ENCODE measurements around the gene PLEKHA7. TPM values are rescaled to one million over a fixed set of nuclear protein-coding genes. Genes with fewer than 3 reads are reported as not detected.

Gene PLEKHA7
- total RNA-seq, 1 donor from 2014 or later, result 4.3 TPM

DNA sequence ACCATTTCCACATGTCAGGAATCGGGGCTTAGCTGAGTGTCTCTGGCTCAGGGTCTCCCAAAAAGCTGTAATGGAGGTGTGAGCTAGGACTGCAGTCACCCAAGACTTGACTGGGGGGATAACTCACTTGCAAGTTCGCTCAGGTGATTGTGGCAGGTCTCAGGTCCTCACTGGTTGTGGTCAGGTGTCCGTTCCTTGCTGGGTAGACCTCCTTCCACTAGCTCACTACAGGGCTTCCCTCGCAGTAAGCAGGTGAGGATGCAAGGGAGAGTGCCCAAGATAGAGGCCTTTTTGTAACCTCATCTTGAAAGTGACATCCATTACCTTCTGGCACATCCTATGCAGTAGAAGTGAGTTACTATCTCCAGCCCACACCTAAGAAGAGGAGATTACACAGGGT is 246.3 kb downstream of the PLEKHA7 start:
- DNase-seq, result no peak

DNA sequence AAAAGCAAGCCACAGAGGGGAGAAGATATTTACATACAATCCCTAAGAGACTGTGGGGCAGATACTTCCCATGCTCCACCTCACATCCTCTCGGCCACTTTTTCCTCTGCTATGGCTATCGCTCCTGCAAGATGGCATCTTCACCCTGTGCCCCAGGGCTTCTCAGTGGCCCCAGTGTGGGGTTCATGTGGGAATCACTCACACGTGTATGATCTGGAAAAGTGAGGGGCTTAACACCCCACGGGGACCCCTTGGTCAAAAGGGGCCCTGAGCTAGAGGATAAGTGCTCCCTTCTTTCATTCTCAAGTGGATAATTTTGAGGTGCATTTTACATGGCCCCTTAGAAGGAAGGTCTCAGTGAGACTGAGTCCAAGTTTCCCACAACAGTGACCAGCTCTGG is 247.1 kb downstream of the PLEKHA7 start:
- DNase-seq, result no peak

DNA sequence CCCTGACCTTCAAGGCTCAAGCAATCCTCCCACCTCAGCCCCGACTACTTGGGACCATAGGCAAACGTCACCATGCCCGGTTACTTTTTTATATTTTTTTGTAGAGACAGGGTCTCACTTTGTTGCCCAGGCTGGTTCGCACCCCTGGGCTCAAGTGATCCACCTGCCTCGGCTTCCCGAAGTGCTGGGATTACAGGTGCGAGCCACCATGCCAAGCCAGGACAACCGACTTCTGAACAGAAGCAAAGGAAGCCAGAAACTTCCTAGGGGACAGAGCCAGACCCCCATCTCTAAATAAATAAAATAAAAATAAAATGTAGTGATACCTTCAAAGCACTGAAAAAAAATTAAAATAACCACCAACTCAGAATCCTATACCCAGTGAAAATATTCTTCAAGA is 249.3 kb downstream of the PLEKHA7 start:
- no peak for DNase-seq

DNA sequence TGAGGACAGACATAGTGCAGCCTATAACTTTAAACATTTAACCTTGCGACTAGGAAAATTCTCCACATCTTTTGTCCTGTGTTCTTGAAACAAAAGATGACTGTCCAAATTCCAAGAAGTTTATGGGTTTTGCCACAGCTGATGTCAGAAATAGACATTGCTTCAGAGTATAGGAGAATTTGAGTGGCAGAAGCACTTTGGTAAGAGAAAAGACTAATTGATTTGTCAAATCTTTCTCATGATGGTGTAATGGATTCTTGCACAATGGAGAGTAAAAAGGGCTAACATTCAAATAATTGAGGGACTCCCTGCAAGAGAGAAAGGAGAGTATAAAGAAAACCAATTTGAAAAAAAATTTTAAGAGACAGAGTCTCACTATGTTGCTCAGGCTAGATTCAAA is 250.5 kb downstream of the PLEKHA7 start:
- no peak for DNase-seq

DNA sequence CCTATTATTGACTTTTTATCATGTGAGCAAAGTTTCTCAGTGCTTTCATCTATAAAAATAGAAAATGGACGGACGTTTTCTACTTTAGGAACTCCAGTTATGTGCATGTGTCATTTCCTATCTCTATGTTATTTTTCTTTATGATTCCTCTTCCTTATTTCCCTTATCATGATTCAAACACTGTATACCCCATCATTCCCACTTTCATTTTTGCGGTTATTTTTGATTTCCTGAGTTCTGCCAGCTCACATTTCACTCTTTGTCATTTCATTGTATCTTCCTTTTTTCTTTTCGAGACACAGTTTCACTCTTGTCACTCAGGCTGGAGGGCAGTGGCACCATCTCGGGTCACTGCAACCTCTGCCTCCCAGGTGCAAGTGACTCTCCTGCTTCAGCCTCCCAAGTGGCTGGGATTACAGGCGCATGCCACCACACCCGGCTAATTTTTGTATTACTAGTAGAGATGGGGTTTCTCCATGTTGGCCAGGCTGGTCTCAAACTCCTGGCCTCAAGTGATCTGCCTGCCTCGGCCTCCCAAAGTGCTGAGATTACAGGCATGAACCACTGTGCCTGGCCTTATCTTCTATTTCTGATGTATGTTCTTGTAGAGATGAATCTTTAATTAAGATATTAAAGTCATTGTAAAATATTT is 254.2 kb downstream of the PLEKHA7 start:
- DNase-seq, result peak; percentile 38

DNA sequence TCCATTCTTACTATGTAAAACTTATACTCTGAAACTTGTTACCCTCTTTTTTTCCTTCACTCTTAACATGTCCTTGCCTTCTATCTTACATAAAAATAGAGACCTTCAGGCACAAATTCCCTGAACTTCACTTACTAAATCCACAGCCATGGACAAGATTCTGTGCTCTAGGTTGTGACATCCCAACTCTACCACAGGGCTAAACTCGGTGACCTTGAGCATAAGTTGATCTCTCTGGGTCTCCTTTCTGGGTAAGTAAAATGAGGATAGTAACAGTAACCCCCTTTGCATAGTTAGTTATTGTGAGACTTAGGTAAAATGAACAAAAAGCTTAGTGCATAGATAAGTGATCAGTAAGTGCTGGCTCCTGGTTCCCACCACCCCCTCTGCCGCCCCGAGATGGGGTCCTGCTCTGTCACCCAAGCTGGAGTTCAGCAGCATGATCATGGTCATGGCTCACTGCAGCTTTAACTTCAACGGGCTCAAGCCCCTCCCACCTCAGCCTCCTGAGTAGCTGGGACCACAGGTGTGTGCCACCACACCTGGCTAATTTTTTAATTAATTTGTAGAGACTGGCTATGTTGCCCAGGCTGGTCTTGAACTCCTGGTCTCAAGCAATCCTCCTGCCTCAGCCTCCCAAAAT is 255.7 kb downstream of the PLEKHA7 start:
- DNase-seq, result no peak

DNA sequence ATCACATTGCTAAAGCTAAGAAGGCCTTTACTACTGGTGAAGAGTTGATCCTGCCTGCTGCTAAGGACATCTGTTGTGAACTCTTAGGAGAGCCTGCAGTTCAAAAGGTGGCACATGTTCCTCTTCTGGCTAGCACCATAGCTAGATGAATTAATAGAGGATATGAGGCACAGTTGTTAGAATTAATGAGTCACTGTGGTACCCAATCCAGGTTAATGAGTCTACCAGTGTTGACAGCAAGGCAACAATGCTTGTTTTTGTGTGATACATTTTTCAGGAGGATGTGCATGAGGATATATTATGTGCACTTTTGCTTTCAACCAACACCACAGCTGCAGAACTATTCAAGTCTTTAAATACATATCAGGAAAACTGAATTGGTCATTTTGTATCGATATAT is 263.8 kb downstream of the PLEKHA7 start:
- DNase-seq, result no peak

DNA sequence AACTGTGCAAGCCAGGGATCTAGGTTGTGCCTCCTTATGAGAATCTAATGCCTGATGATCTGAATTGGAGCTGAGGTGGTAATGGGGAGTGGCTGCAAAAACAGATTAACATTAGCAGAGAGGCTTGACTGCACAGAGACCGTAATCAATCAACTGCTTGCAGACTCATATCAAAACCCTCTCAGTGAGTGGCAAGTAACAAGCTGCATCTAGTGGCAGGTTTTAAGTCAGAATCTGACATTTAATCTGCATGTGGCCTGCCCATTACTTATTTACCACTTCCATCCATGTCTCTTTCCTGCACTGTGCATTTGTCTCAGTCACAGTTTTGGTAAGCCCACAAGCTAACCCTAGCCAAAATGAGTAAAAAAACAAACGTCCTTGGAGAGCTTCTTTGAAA is 264.5 kb downstream of the PLEKHA7 start:
- DNase-seq, result no peak

DNA sequence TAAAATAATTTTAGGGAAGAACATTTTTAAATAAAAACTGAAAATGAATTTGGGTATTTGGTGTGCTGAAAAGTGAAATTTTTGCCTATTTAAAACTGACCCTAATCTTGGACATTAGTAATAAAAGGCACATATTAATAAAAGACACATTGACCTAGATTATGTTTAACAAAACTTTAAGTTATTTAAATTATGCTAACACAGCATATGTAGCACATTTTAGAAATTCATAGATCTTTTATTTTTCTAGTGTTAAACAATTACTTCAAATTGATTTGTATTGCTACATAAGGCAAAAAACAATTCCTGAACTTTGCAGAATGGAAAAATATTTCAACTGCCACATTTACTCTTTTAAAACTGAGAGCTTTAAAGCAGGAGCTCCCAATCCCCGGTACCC is 265.1 kb downstream of the PLEKHA7 start:
- DNase-seq, result no peak

DNA sequence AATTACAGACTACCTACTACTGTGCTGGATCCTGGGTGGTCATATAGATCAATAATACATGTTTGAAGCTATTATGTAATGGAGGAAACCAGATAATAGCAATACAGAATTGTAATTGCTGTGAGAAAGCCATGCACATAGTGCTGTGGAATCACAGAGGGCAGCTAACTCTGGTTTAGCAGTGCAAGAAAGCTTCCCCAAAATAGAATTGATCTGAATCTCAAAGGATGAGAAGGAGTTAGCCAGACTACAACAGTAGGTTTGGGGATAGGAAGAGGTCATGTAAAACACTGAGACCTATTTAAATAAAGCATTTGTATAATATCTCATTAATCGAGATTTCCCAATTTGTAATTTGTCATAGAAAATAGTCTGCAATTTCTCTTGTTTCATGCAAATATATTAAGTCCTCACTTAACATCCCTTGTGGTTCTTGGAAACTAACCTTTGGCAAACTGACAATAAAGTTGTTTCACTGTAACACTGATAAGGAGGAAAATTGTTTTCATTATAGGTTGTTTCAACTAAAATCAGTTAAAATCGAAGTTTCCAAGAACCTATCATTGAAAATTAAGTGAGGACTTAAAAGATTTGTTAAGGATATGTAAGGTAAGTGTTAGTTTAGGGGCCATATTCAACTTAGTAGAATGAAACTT is 268.1 kb downstream of the PLEKHA7 start:
- no peak for DNase-seq

DNA sequence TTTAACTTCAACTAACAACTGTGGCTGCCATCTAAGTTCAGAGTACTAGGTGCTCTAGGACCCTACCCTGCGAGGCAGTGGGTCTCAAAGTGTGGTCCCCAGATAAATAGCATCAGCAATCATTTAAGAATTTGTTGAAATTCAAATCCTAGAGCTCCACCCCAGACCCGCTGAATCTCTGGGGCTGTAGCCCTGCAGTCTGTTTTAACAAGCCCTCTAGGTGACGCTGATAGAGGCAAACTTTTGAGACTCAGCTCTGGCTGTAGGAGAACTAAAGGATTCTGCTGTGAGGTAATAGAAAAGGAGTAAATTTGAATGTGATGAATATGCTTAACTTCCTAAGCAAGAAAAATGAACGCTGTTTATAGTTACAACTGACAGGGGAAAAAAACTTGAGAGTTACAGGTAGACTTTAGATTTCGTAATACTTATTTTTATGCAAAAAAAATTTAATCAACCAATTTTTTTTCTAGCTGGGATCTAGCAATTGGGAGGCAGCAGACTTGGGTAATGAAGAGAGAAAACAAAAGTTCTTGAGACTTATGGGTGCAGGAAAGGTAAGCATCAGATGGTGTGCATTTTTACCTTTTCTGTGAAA is 270.0 kb downstream of the PLEKHA7 start:
- no peak for DNase-seq

DNA sequence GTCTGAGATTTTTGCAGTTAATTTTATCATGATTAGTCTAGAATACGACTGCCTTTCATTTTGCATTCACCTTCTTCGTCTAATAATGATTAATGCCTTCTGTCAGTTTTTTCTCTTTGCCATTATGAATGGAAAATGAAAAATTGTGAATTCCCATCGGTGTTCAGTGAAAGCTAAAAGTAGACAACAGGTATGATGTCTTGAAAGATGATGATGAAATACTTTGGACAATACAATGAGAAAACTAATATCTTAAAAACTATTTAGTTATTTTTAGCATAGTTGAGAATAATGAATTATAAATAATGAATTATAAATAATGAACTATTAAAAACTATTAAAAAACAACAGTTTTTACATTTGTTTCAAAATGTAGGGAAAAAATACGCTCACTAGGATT is 270.7 kb downstream of the PLEKHA7 start:
- DNase-seq, result no peak

DNA sequence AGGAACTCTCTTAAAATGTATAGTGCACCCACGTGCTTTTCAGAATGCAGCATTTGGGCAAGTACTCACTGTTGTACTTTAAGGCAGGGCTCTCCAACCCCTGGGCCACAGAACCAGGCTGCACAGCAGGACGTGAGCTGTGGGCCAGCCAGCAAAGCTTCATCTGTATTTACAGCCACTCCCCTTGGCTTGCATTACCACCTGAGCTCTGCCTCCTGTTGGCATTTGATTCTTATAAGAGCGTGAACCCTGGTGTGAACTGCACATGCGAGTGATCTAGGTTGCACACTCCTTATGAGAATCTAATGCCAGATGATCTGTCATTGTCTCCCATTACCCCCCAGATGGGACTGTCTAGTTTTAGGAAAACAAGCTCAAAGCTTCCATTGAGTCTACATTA is 272.7 kb downstream of the PLEKHA7 start:
- DNase-seq, result no peak

DNA sequence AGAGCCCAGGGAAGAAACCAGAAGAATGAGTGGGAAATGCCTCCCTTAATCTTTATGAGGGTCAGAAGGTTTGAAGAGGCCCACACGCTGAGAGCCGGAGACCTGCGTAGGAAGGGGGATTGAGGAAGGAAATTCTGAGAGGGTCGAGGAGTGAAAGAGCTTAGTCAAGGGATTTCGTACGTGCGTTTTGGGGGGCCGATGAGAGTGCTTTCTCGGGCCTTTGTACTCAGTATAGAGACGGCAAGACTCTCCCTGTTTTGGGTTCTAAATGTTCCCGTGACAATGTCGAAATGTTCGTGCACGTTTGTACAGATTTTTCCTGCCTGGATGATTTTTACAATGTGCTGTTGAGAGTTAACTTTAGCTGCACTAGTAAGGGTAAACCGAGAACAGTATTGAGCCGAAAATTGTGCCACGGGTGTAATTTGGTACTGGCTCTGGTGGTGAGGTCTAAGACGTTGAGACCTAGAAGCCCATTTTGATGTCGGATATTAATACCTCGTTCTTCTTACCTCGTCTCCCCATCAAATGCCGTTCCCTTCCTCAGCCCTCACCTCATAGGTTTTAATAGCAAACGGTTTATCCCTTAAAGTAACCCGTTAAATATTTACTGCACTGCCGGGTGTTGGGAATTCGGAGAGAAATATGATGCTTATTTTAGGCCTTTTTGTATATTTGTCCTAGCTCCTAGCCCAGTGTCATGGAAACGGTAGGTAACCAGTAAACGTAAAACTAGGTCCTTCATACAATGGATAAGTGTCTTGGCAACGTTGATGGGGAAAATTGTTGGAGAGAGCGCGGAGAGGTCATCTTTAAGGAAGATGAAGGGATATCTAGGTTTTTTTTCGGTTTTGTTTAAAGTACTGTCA is 275.0 kb downstream of the PLEKHA7 start:
- peak; percentile 59 for DNase-seq

DNA sequence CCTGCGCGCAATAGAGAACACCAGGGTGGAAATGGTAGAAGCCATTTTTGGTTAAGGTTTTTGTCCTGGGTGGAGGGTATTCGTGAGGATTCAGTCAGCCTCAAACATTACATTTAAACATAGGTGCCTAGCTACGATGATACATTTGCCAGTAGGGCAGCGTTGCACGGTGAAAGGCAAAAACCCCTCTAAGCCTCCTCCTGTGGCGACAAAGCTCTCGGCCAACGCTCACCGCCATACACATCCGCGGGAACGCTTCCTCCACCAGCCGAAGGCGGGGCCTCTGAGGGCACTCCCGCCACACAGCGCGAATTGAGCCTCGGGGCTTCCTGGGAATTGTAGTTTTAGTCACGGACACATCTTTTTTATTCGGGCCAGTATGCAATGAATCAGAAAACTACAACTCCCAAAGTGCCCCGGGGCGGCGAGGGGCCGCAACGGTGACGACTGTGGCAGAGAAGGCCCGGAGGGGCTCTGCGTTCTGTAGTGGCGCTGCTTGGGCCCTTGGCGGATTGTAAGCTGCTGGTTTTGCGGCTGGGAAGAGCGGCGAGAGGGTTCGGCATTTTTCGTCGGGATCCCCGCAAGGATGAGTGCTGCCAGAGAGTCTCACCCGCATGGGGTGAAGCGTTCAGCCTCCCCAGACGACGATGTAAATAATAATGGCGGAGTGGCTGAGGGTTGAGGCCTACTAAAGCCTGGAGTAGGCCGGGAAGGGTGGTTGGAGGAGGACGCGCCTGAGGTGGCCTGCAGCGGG is 275.8 kb downstream of the PLEKHA7 start, which contains the start of gene C11orf58:
C11orf58 (plus strand) TSS at position 455 of the 754 bp plus-strand sequence; CDS start at position 587, 132 bp downstream.
- DNase-seq, result peak; percentile 98

DNA sequence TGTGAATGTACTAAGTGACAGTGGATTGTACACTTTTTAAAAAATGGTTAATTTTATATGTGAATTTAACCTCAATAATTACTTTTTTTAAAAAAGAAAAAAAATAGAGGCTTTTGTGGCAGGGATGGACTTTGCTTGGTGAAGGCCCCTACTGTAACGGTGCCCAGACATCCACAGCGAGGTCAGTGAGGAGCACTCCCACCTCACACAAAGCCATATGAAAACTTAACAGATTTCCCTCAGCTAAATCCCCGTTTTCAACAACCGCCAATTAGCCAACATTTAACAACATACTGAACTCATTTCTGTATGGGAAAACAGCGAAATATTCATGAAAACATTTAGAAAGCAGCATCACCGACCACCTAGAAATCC is 276.4 kb downstream of the PLEKHA7 start:
- no peak for DNase-seq

Other genes starting within 250 kb of the PLEKHA7 start
- gene RPS13, start 63.3 kb upstream of the PLEKHA7 start, total RNA-seq, result 753 and 1,143 TPM in 2 replicates
- 91.9 and 115 TPM in 2 replicates for gene PIK3C2A, start 193.6 kb upstream of the PLEKHA7 start, total RNA-seq

Measured in dermis blood vessel endothelial cell (primary cell).